Fibroblast of skin of right quadriceps (primary cell): ENCODE data around the gene SLC22A15.
A peak's percentile ranks its signal among the peaks of the same experiment; 100 is the strongest.
"Not testable (repeated sequence)": the region's sequence is repeated elsewhere in the genome, so short reads cannot be mapped to it uniquely, and the experiment has no call there.

Experiments used
- DNase-seq: peaks from one replicate; pipeline ENCODE4 v3.0.0-alpha.2; 2013

Gene SLC22A15

DNA sequence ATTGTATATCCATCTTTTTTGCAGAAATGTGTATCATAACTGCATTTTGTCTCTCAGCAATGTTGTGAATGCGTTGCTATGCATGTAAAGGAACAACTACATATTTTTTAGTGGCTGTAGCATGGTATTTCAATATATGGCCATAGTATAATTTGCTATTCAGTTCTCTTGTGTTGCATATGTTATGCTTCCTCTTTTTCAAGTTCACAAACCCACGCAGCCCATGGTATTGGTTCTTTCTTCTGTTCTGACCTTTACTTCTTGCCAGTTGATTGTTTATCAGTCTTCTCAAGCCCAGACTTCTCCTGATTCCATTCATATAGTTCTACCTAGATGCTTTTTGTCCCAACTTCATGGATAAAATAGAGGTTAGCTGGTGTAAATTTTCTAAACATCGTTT lies 6.1 kb downstream of the SLC22A15 start:
- no peak for DNase-seq

- no peak for DNase-seq
Measured at GRCh38 chr1:115983584-115983983, 7.3 kb downstream of the SLC22A15 start.

DNA sequence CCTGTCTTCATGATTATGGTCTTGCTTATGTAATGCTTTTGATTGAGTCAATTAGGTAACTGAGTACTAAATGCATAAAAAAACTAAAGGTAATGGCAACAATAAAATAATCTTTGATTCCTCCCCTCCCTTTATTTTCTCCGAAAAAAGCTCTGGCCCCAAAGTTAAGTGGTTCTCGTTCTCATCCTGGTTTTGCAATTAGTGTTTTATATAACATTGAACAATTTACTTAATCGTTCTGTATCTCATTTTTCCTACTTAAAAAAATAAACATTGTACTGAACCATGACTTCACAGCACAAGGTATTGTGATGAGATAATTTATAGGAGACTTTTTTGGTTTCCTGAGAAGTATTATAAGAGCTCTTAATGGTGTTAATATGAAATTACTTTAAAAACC lies 11.3 kb downstream of the SLC22A15 start:
- no peak for DNase-seq

GRCh38 chr1:115988953-115989352 lies 12.6 kb downstream of the SLC22A15 start:
- DNase-seq, result no peak

DNA sequence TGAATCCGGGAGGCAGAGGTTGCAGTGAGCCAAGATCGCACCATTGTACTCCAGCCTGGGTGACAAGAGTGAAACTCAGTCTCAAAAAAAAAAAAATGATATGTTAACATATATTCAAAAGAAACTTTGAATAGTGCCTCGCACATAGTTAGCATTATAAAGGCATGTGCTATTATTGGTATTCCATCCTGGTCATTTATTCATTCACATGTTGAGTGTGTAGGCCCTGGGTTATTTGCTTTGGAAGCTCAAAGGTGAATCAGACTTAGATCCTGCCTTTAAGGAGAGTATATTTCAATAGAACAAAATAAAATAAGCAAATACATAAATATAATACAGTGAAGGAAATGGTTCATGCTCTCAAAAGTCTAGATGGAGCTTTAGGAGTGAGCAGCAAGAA lies 13.4 kb downstream of the SLC22A15 start:
- DNase-seq, result no peak

DNA sequence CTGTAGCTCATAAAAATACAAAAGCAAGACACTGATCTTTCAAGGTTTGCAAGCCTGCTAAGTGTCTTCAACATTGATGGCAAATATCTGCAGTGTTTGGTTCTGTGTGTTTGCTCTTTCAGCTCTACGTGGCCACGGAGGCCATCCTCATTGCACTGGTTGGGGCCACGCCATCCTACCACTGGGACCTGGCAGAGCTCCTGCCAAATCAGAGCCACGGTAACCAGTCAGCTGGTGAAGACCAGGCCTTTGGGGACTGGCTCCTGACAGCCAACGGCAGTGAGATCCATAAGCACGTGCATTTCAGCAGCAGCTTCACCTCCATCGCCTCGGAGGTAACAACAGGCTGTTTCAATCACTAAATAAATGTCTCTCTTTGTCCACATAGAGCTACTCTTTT lies 15.6 kb downstream of the SLC22A15 start:
- no peak for DNase-seq

GRCh38 chr1:115997921-115998320 lies 21.6 kb downstream of the SLC22A15 start:
- not testable (repeated sequence) for DNase-seq

- no peak for DNase-seq
Measured at GRCh38 chr1:116001739-116002487, 25.6 kb downstream of the SLC22A15 start.

- no peak for DNase-seq
Measured at GRCh38 chr1:116002781-116003420, 26.6 kb downstream of the SLC22A15 start.

GRCh38 chr1:116003823-116004222 lies 27.5 kb downstream of the SLC22A15 start:
- DNase-seq, result no peak

DNA sequence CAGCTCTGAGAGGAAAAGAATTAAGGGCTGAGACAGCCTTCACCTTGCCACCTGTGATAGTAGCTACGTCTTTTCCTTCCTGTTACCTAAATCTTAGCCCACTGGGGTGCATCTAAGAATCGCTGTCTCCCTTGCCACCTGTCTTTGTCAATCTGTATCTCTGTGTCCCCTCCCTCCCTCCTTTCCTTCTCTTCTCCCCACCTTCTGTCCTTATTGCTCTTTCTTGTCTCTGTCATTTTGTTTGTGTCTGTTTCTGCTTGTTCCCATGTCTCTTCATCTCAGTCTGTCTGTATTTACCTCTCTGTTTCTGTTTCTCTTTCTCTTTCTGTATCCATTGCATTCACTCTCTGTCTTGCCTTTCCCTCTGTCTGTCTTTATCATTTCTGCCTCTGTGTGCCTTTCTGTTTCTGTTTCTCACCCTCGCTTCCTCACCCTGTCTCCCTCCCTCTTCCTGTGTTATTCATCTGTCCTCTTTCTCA lies 30.2 kb downstream of the SLC22A15 start:
- no peak for DNase-seq

DNA sequence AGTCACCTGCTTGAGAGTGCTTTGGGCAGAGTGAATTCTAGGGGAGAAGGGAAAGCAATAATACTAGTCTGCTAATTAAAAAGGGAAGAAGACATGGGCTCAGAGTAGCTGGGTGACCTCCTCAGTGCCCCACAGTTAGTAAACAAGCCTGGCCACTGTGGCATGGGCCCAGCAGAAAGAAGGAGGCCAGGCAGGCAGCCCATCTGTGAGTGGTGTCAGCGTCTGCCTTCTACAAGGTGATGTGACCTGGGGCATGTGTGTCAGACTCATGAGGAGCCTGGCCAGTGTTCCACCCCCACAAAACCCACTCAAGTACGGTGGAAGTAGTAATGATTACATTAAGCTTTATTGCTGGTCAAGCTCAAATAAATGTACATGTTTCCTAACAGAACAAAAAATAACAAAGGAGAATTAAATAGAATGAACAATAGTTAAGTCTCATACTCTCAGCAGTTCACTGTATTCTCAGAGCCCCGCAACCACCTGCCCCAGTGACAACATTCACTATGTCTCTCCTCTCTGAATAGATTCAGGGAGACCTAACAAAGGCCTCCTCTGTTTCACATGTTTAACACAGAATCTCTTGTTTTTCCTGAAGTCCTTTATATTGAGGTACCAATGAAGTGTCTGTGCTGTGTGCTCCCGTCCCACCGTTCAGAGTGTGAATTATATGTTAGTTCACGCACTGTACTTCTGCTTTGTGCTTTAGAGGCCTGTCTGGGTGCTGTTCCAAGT lies 32.5 kb downstream of the SLC22A15 start:
- no peak for DNase-seq

DNA sequence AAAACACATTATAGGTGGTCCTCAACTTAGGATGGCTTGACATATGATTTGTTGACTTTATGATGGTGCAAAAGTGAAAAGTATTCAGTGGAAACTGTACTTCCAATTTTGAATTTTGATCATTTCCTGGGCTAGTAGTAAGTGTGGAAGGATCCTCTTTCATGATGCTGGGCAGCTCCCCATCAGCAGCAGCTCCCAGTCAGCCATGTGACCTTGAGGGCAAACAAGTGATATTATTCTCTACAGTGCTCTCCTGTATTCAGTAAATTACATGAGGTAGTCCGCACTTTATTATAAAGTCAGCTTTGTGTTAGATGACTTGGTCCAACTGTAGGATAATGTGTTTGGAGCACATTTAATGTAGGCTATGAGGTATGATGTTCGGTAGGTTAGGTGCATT lies 36.4 kb downstream of the SLC22A15 start:
- no peak for DNase-seq

DNA sequence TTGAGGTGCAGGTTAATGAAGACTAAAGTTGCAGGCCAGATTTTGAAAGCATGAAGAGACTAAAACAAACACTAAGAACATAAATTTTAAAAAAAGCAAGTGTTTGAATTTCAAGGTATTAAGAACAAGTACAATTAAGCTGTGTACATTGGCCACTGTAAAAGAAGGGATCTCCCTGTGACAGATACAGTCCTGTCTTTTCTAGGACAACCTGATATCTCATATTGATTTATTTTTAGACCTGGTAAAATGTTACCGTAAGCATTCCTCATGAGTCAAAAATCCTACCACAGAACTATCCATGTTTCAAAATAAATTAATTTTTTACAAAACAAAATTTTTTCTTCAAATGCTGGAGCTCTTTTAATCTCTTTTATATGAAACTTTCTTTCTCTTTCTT lies 39.4 kb downstream of the SLC22A15 start:
- no peak for DNase-seq

GRCh38 chr1:116018007-116018406 lies 41.7 kb downstream of the SLC22A15 start:
- DNase-seq, result no peak

GRCh38 chr1:116019653-116020253 lies 43.4 kb downstream of the SLC22A15 start:
- no peak for DNase-seq

DNA sequence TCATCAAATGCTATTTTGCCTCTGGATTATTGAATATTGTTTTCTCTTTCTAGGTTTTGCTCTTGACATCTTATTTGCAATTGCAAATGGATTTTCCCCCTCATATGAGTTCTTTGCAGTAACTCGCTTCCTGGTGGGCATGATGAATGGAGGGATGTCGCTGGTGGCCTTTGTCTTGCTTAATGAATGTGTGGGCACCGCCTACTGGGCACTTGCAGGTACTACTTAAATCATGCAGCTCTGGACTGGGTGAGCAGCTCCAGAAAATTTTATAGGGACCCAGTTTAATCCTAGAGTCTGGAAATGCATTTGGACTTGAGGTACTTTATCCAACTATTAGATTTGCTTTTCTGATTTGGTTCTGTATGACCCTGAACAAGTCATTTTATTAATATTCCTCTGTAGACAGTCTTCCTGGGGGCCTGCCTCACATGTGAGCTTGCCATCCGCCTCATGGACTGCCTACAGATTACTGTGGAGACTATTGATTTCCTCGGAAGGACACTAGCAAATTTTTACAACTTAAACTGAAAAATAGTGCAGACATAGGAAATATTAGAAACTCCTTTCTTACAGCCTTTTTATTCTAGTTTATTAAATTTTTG lies 44.5 kb downstream of the SLC22A15 start:
- peak; percentile 59 for DNase-seq

DNA sequence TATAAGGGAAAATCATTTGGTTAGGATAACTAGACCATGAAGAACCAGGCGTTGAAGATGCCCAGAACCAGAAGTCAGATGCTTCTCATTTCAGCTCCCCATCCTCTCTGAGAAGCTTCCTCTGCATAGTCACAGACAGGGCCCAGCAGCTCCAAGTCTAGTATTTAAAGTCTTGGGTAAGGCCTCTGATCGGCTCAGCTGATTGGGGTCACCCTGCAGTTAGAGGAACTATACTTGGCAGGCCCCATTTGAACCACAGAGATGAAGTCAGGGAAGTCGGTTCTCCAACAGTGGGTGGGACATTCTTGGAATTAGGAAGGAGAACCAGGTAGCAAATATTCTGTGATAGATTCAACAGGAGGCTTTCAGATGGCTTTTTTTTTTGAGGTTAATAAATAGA lies 48.3 kb downstream of the SLC22A15 start:
- no peak for DNase-seq

- no peak for DNase-seq
Measured at GRCh38 chr1:116026631-116027030, 50.3 kb downstream of the SLC22A15 start.

GRCh38 chr1:116031302-116031835 lies 55.1 kb downstream of the SLC22A15 start:
- no peak for DNase-seq

GRCh38 chr1:116033322-116033721 lies 57.0 kb downstream of the SLC22A15 start:
- no peak for DNase-seq

DNA sequence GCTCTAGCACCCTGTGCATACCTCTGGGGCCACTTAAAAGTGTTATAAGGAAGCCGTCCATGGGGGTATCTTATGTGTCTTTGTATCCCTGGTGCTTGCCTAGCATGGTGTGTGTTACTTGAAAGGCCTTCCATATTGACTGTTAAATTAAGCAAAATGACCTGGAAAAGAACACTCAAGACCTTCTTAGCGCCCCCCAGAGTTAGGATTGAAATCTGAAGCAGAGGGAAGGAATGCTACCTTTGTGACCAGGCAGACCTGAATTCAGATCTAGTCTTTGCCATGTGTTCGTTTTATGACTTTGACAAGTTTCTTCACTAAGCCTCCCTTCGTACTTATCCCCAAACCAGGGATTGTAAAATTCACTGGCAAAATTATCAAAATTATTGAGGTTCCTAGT lies 59.9 kb downstream of the SLC22A15 start:
- DNase-seq, result no peak

- no peak for DNase-seq
Measured at GRCh38 chr1:116038679-116039078, 62.4 kb downstream of the SLC22A15 start.
